Activated CD4-positive, alpha-beta T cell treated with anti-CD3 and anti-CD28 coated beads, Interleukin-2, amount 50 U/mL, for 1 hour (primary cell): Measurements from ENCODE around the gene MPRIP.

Source experiments
- DNase-seq: peaks from one replicate; pipeline ENCODE4 v3.0.0-alpha.2; 2020

Gene MPRIP

GRCh38 chr17:17089796-17090641 is 47.8 kb downstream of the MPRIP start:
- no peak for DNase-seq

GRCh38 chr17:17090642-17091103 is 48.4 kb downstream of the MPRIP start:
- no peak for DNase-seq

GRCh38 chr17:17091276-17091675 is 49.0 kb downstream of the MPRIP start:
- no peak for DNase-seq

- DNase-seq, result no peak
Observed at GRCh38 chr17:17091856-17092756, 49.8 kb downstream of the MPRIP start.

DNA sequence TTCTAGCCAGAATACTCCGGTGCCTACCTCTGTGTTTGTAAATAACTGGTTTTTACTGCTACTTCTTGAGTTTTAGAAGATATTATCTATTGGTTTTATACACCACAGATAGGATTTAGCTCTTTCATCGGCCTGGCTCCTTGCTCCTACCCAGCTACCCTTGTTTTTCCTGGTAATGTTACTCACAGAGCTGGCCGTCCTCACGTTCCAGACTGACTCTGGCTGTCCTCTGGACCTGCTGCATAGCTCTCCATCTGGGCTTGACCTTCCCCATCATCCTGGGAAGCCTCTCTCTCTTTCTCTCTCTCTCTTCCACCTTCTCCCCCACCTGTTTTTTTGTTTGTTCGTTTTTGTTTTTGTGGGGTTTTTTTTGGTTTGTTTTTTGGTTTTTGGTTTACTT is 51.5 kb downstream of the MPRIP start:
- no peak for DNase-seq

GRCh38 chr17:17096438-17097178 is 54.4 kb downstream of the MPRIP start:
- DNase-seq, result no peak

GRCh38 chr17:17097763-17098345 is 55.6 kb downstream of the MPRIP start:
- no peak for DNase-seq

DNA sequence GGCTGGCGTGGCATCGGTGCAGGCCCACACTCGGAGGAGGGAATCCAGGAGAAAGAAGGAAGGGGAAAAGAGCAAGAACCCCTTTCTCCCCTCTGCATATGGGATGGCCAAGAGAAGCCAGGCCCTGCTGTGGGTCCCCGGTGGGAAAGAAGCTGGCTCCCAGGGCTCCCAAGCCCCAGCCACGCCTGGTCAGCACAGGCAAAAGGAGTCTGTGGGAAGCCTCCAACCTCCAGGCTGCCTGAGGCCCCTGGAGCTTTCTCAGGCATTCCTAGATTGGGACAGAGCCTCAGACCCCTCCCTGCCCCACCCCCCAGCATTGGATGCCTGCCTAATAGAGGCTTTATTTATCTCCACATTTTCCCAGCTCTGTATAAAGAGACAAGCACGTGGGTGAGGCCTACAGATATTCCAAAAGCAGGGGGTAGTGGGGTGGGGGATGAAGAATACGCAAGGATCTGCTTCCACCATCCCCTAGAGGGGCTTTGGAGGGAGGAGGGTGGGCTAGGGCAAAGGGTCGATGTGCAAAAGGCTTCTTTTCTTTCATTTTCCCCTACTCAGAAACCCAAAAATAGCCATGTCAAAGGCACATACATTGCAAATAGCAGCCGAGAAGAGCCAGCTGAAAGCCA is 56.4 kb downstream of the MPRIP start:
- DNase-seq, result no peak

- no peak for DNase-seq
Observed at GRCh38 chr17:17102176-17102575, 59.9 kb downstream of the MPRIP start.

DNA sequence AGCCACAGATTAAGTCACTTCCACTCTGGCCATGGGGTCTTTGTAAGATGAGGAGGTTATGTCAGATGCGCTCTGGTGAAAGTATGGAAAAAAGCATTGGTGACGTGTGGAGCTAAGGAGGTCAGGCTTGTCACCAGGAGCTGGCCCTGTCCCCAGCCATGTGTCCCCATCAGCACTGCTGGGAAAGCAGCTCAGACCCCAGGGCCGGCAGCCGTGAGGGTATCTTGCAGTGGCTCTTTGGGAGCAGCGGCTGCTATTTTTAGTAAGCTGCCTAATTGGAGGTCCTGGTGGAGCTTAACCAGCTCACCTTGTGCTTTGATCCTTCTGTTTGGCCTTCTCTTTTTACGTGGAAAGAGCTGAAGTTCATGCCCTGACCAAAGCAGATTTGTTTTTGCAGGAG is 60.9 kb downstream of the MPRIP start:
- no peak for DNase-seq

GRCh38 chr17:17104036-17104435 is 61.8 kb downstream of the MPRIP start:
- no peak for DNase-seq

DNA sequence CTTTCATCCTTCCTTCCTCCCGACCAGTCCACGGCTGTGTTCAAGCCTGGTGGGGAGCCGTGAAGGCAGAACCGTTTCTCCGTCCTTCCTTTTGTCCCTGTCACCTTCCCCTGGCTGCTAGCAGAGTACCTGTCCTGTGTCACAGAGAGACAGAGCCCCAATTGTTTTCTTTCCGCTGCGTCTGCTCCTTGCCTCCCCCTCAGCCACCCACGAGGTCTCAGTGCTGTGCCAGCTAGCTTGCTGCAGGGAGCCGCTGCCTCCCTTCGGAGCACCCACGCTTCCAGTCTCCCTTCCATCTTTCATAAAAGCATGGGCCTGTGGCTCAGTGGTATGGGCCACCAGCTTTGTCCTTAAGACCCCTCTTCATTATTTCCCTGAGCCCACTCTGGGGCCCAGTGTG is 62.2 kb downstream of the MPRIP start:
- DNase-seq, result no peak

DNA sequence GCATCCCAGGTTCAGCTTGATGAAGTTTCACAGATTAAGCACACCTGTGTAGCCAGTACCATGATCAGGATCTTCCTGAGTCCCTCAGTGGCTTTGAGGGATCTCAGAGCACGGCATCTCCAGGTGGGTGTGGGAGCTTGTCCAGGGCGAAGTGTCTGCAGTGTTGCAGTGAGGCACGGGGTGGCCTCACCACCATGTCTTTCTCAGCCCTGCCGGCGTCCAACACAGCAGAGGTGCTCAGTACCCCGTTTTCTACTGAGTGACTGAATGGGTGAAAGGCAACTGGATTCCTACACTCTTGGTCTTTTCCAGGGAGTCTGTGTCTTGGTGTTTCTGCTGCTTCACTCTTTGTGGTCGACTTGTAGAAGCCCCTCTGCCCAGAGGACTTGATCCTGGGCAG is 63.7 kb downstream of the MPRIP start:
- no peak for DNase-seq

DNA sequence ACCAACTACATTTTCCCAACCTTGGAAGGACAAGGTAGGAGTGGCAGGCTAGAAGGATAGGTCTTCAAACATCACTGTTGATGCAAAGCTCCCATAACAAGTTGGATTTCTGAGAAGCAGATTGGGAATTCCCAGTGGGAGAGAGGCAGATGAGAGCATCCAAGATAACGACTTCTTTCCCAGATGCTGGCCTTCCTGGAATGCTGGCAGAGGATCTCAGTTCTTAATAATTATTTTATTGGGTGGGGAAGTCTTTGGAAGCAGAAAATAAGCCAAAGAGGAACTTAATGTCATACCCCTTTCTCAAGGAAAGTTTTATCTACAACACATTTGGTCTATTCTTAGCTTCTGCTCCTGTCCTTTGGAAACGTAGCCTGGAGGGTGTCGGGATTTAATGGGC is 64.5 kb downstream of the MPRIP start:
- DNase-seq, result no peak

- DNase-seq, result no peak
Observed at GRCh38 chr17:17107281-17107680, 65.0 kb downstream of the MPRIP start.

DNA sequence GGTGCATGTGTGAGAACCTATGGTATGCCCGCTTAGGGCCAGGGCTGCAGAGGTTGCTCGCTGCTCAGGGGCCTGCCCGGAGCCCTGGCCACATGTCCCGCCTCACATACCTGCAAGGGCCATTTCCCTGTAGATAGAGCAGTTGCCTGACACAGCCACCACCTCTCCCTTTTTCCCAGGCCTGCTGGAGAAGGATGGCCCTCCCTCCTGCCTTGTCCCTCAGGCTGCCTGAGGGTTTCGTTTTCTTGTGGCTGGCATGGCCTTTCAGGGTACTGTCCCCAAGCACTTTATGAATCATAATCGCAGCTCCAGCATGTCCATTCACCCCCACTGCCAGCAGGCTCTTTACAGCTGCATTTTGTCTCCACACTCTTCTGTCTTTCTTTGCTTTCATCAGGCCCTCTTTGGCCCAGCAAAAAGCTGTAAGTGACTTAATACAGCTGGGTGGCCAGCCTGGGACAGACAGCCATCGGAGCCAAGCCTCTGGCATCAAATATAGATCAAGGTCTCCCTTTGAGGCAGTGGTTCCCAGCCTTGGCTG is 65.7 kb downstream of the MPRIP start:
- no peak for DNase-seq

DNA sequence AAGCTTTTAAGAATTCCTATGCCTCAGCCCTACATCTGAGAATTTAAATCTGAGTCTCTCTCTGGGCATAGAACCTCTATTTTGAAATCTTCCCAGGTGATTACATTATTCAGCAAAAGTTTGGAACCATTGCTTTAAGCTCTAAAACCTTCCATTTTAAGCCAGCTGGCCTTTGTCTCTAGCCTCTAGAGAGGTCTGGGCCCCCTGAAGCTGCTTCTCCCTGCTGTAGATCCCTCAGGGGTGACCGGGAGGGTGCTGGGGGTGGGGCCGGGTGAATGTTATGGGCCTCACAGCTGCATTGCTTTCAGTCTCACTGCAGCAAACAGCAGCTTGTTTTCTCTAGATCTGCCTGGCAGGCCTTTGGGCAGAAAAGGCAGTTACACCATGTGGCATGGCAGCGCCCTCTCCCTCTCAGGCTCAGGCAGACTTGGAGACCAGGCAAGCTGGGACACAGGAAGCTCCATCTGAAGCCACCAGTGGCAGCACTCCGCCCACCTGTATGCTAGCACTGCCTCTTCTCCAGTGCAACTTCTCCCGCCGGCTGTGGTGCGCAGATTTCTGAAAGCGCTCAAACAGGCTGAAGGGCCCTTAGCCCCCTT is 66.3 kb downstream of the MPRIP start:
- DNase-seq, result no peak

- DNase-seq, result no peak
Observed at GRCh38 chr17:17109256-17109655, 67.0 kb downstream of the MPRIP start.

GRCh38 chr17:17109907-17110306 is 67.7 kb downstream of the MPRIP start:
- peak; percentile 39 for DNase-seq

DNA sequence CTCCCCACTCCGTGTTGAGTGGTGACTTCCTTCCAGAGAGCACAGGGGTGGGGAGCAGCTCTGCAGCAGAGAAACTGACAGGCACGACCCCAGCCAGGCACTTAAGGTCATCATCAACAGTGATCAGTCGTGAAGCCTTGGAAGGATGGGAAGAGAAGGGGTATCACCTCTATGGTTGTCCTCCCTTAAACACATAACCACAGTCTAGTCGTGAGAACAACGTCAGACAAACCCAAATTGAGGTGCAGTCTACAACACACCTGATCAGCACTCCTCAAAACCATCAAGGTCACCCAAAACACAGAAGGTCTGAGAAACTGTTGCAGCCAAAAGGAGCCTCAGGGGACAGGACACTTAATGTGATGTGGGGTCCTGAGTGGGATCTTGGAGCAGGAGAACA is 68.3 kb downstream of the MPRIP start:
- DNase-seq, result no peak
